ENCODE results near the gene TENT4A. TPM values are rescaled to one million over a fixed set of nuclear protein-coding genes. Genes with fewer than 3 reads are reported as not detected.

Gene TENT4A
- total RNA-seq, 1 experiment from 2014 or later = 25.6 TPM

- Histone ChIP-seq H3K23me2 (ENCODE audit: insufficient read length, low read depth, low read length, poor library complexity, severe bottlenecking) (no peaks in the 10 kb centered on the region), H3K4me1 (ENCODE audit: insufficient read depth, low read length) (no peaks in the 10 kb centered on the region), H3K56ac (ENCODE audit: insufficient read length, low read depth, low read length) (no peak overlapping the region), H2BK5ac (ENCODE audit: insufficient read length, low read length) (no peak overlapping the region), H2BK12ac (ENCODE audit: insufficient read length, low read depth, low read length) (no peak overlapping the region), H4K8ac (replicated peaks; ENCODE audit: insufficient read length, low read depth, low read length) (no peak overlapping the region), H2AK5ac (ENCODE audit: insufficient read length, low read length) (no peak overlapping the region), H2BK15ac (ENCODE audit: low read depth, low read length) (no peak overlapping the region), H2BK20ac (ENCODE audit: low read depth, low read length, poor library complexity, severe bottlenecking) (no peak overlapping the region), H3K9me3 (ENCODE audit: control insufficient read depth, low read depth, low read length) (no peaks in the 10 kb centered on the region), H3K14ac (ENCODE audit: insufficient read depth, low read length) (no peak overlapping the region), H3K4ac (ENCODE audit: low read depth, low read length) (no peak overlapping the region), H3K27ac (ENCODE audit: insufficient read length, low read depth, low read length) (no peak overlapping the region), H4K20me1 (ENCODE audit: control insufficient read depth, insufficient read depth, insufficient read length) (no peaks in the 10 kb centered on the region), H3K79me2 (ENCODE audit: insufficient read depth, low read length) (no peaks in the 10 kb centered on the region), H4K91ac (ENCODE audit: insufficient read length, low read depth, low read length) (no peak overlapping the region), H3K27me3 (ENCODE audit: insufficient read depth, low read length) (no peaks in the 10 kb centered on the region), H2BK120ac (ENCODE audit: low read depth, low read length, poor library complexity, severe bottlenecking) (no peak overlapping the region), H3K18ac (ENCODE audit: insufficient read length, low read depth, low read length) (no peak overlapping the region), H3K79me1 (ENCODE audit: insufficient read depth, low read depth, low read length, poor library complexity, severe bottlenecking) (no peaks in the 10 kb centered on the region), H2AFZ (ENCODE audit: low read length) (no peak overlapping the region), H3K23ac (ENCODE audit: insufficient read length, low read depth, low read length) (no peak overlapping the region), H3T11ph (ENCODE audit: low read length) (no peak overlapping the region), H3K4me2 (ENCODE audit: insufficient read depth, insufficient read length, low read length) (no peak overlapping the region), H3K9ac (ENCODE audit: extremely low read depth, insufficient read length, low read length) (no peak overlapping the region), H4K5ac (ENCODE audit: insufficient read length, low read depth, low read length) (no peak overlapping the region)
- DNase-seq = no peak
- Mint-ChIP-seq H3K27ac (no peak overlapping the region), H3K36me3 (ENCODE audit: insufficient read depth in 1 of 3, low read depth in 3 of 3) (no peaks in the 10 kb centered on the region), H3K27me3 (ENCODE audit: low read depth) (peaks cover 14% of the 10 kb centered on the region), H3K4me3 (no peak overlapping the region; a peak in 1 of 5 replicates), H3K4me1 (peaks cover 3 to 8% of the 10 kb centered on the region in 2 experiments; a peak in 3 of 4 replicates), H3K9me3 (no peaks in the 10 kb centered on the region; a peak in 1 of 5 replicates)
- no CpG with 5 or more reads among the region's 8 CpGs for WGBS (ENCODE audit: extremely low coverage, insufficient read length, low lambda C conversion rate)
- no peak for TF ChIP-seq CTCF (conservative IDR thresholded peaks at IDR 0.05)
These were observed 77.2 kb downstream of the TENT4A start for GRCh38 chr5:6790346-6790865.
